Subcutaneous adipose tissue (tissue), 4 donors: ENCODE measurements around the gene MTURN. TPM values are rescaled to one million over a fixed set of nuclear protein-coding genes. Genes with fewer than 3 reads are reported as not detected.

ENCODE experiments used
- CTCF ChIP-seq: fragments of 450-650 bp; IDR thresholded peaks from one replicate; pipeline ENCODE4 v1.5.1; 2016; ENCODE audit warnings: low read depth, mild to moderate bottlenecking, control low read depth, antibody characterized with exemption, moderate library complexity
- total RNA-seq, 4 donors: library from RNA; depleted of rRNA; stranded (reverse); fragments of >200 nt; gene quantifications; one replicate each; pipeline ENCODE4 v1.1.0, GENCODE V29; 2016

MTURN gene
- total RNA-seq, 4 donors from 2014 or later, result 158 to 422 (median 252) TPM

- TF ChIP-seq CTCF, result no peak
Measured at GRCh38 chr7:30154111-30154587, 19.4 kb downstream of the MTURN start.

- no peak for TF ChIP-seq CTCF
Measured at GRCh38 chr7:30155481-30155880, 20.7 kb downstream of the MTURN start.

- TF ChIP-seq CTCF, result no peak
Measured at GRCh38 chr7:30157204-30157603, 22.4 kb downstream of the MTURN start.

GRCh38 chr7:30159163-30159562 lies 24.4 kb downstream of the MTURN start:
- no peak for TF ChIP-seq CTCF

- TF ChIP-seq CTCF, result no peak
Measured at GRCh38 chr7:30159698-30160143, 24.9 kb downstream of the MTURN start.

- TF ChIP-seq CTCF, result no peak
Measured at GRCh38 chr7:30160329-30160728, 25.5 kb downstream of the MTURN start.

GRCh38 chr7:30162133-30162532 lies 27.3 kb downstream of the MTURN start:
- no peak for TF ChIP-seq CTCF
